ENCODE results near the gene CPPED1. TPM values are rescaled to one million over a fixed set of nuclear protein-coding genes. Genes with fewer than 3 reads are reported as not detected.

CPPED1 gene
- total RNA-seq, 1 experiment from 2014 or later, result 9.5 TPM

- DNase-seq (ENCODE audit: extremely low read depth, low read depth), result no peak
Observed at GRCh38 chr16:12655537-12655936, 148.2 kb downstream of the CPPED1 start.

- DNase-seq (ENCODE audit: extremely low read depth, low read depth), result no peak
Observed at GRCh38 chr16:12653820-12654392, 149.8 kb downstream of the CPPED1 start.

- DNase-seq (ENCODE audit: extremely low read depth, low read depth), result no peak
Observed at GRCh38 chr16:12652924-12653323, 150.8 kb downstream of the CPPED1 start.

- DNase-seq (ENCODE audit: extremely low read depth, low read depth), result no peak
Observed at GRCh38 chr16:12651765-12652512, 151.7 kb downstream of the CPPED1 start.

GRCh38 chr16:12649356-12649755 is 154.3 kb downstream of the CPPED1 start:
- DNase-seq (ENCODE audit: extremely low read depth, low read depth), result no peak

GRCh38 chr16:12646490-12647274 is 157.0 kb downstream of the CPPED1 start:
- no peak for DNase-seq (ENCODE audit: extremely low read depth, low read depth)

- DNase-seq (ENCODE audit: extremely low read depth, low read depth), result no peak
Observed at GRCh38 chr16:12646098-12646489, 157.6 kb downstream of the CPPED1 start.

GRCh38 chr16:12643034-12643455 is 160.6 kb downstream of the CPPED1 start:
- DNase-seq (ENCODE audit: extremely low read depth, low read depth), result no peak

GRCh38 chr16:12639044-12639443 is 164.6 kb downstream of the CPPED1 start:
- no peak for DNase-seq (ENCODE audit: extremely low read depth, low read depth)

GRCh38 chr16:12637002-12637401 is 166.7 kb downstream of the CPPED1 start:
- no peak for DNase-seq (ENCODE audit: extremely low read depth, low read depth)

- DNase-seq (ENCODE audit: extremely low read depth, low read depth), result no peak
Observed at GRCh38 chr16:12629271-12629670, 174.4 kb downstream of the CPPED1 start.

- DNase-seq (ENCODE audit: extremely low read depth, low read depth), result no peak
Observed at GRCh38 chr16:12628536-12628935, 175.2 kb downstream of the CPPED1 start.

GRCh38 chr16:12627394-12627793 is 176.3 kb downstream of the CPPED1 start:
- DNase-seq (ENCODE audit: extremely low read depth, low read depth), result no peak

- no peak for DNase-seq (ENCODE audit: extremely low read depth, low read depth)
Observed at GRCh38 chr16:12626411-12626810, 177.3 kb downstream of the CPPED1 start.

GRCh38 chr16:12625716-12626115 is 178.0 kb downstream of the CPPED1 start:
- no peak for DNase-seq (ENCODE audit: extremely low read depth, low read depth)

GRCh38 chr16:12625068-12625467 is 178.6 kb downstream of the CPPED1 start:
- no peak for DNase-seq (ENCODE audit: extremely low read depth, low read depth)

GRCh38 chr16:12620150-12620549 is 183.5 kb downstream of the CPPED1 start:
- no peak for DNase-seq (ENCODE audit: extremely low read depth, low read depth)

- DNase-seq (ENCODE audit: extremely low read depth, low read depth), result no peak
Observed at GRCh38 chr16:12618515-12618914, 185.2 kb downstream of the CPPED1 start.

- DNase-seq (ENCODE audit: extremely low read depth, low read depth), result no peak
Observed at GRCh38 chr16:12617401-12617819, 186.3 kb downstream of the CPPED1 start.

- DNase-seq (ENCODE audit: extremely low read depth, low read depth), result no peak
Observed at GRCh38 chr16:12614662-12615278, 188.9 kb downstream of the CPPED1 start.

- DNase-seq (ENCODE audit: extremely low read depth, low read depth), result no peak
Observed at GRCh38 chr16:12613992-12614661, 189.6 kb downstream of the CPPED1 start.

Measured in NCI-H460 (cell line).